LNCaP clone FGC (cell line): ENCODE data around the gene LRRC25.
"Not testable (repeated sequence)": the region's sequence is repeated elsewhere in the genome, so short reads cannot be mapped to it uniquely, and the experiment has no call there.

Experiments
- DNase-seq: peaks from one replicate; pipeline ENCODE4 v3.0.0-alpha.2; 2011; ENCODE audit warnings: low read depth
- H3K4me3 ChIP-seq: 2 replicates; pipeline ENCODE4 v1.5.1; 2011; ENCODE audit warnings: mild to moderate bottlenecking, low read depth, low read length, control low read depth
- CTCF ChIP-seq: IDR thresholded peaks from 2 replicates; pipeline ENCODE4 v1.5.1; 2012; ENCODE audit warnings: mild to moderate bottlenecking; ENCODE audit not compliant: control insufficient read depth, insufficient read depth; ENCODE audit errors: extremely low read depth

LRRC25 gene

GRCh38 chr19:18364826-18365528, 32.4 kb downstream of the LRRC25 start:
- peak; percentile 99 for DNase-seq
- no peak overlapping the region for H3K4me3 ChIP-seq
- no peak for TF ChIP-seq CTCF

- H3K4me3 ChIP-seq, DNase-seq: not testable (repeated sequence)
Measured at GRCh38 chr19:18364277-18364825, 33.1 kb downstream of the LRRC25 start.

- TF ChIP-seq CTCF = no peak
- H3K4me3 ChIP-seq = no peak overlapping the region
- no peak for DNase-seq
Measured at GRCh38 chr19:18363787-18364186, 33.6 kb downstream of the LRRC25 start.

- no peak overlapping the region for H3K4me3 ChIP-seq
- DNase-seq = no peak
- no peak for TF ChIP-seq CTCF
Measured at GRCh38 chr19:18362934-18363542, 34.4 kb downstream of the LRRC25 start.

- no peak for DNase-seq
- H3K4me3 ChIP-seq = no peak overlapping the region
- TF ChIP-seq CTCF = no peak
Measured at GRCh38 chr19:18361646-18362045, 35.8 kb downstream of the LRRC25 start.

- no peak for TF ChIP-seq CTCF
- no peak overlapping the region for H3K4me3 ChIP-seq
- no peak for DNase-seq
Measured at GRCh38 chr19:18357041-18357440, 40.4 kb downstream of the LRRC25 start.

- H3K4me3 ChIP-seq, DNase-seq: not testable (repeated sequence)
Measured at GRCh38 chr19:18354743-18355142, 42.7 kb downstream of the LRRC25 start.
